Measurements from ENCODE around the gene MAMSTR. TPM values are rescaled to one million over a fixed set of nuclear protein-coding genes. Genes with fewer than 3 reads are reported as not detected.

The MAMSTR gene
- total and polyA plus RNA-seq, 9 of the 15 experiments (the other 6 are each of a cell fraction or from before 2014, with no cell fraction given): 0.08 to 1.00 (median 0.40) TPM; not detected in 1

GRCh38 chr19:48678201-48678600, 41.3 kb downstream of the MAMSTR start (continued):
- TF ChIP-seq CHD7 (IDR thresholded peaks at IDR 0.05; ENCODE audit: low read depth, low read length): no peak
- no peak for TF ChIP-seq PHF20 (IDR thresholded peaks at IDR 0.05; ENCODE audit: partially characterized antibody)
- no peak for TF ChIP-seq SNAPC5 (CRISPR knock-in tag; IDR thresholded peaks at IDR 0.05)
- TF ChIP-seq IFI16 (CRISPR knock-in tag; IDR thresholded peaks at IDR 0.05): no peak
- no peak for TF ChIP-seq ZNF311 (CRISPR knock-in tag; IDR thresholded peaks at IDR 0.05)
- TF ChIP-seq MYC (IDR thresholded peaks at IDR 0.05; ENCODE audit: low read depth, low read length): 0 out of 2 replicates have a peak, but pooled peaks have one; percentile 35
- TF ChIP-seq MYC (CRISPR knock-in tag; IDR thresholded peaks at IDR 0.05; ENCODE audit: borderline replicate concordance, low read depth): no peak
- no peak for TF ChIP-seq DLX4 (CRISPR knock-in tag; IDR thresholded peaks at IDR 0.05)
- no peak for TF ChIP-seq SMAD1 (IDR thresholded peaks at IDR 0.05; ENCODE audit: low read depth, low read length, partially characterized antibody)
- no peak for TF ChIP-seq TAF9B (IDR thresholded peaks at IDR 0.05; ENCODE audit: partially characterized antibody)
- no peak for TF ChIP-seq MED1 (CRISPR knock-in tag; IDR thresholded peaks at IDR 0.05; ENCODE audit: borderline replicate concordance)
- no peak for TF ChIP-seq ZNF41 (CRISPR knock-in tag; conservative IDR thresholded peaks at IDR 0.05)
- TF ChIP-seq ZBTB8A (IDR thresholded peaks at IDR 0.05; ENCODE audit: partially characterized antibody): no peak
- no peak for TF ChIP-seq HDAC3 (IDR thresholded peaks at IDR 0.05; ENCODE audit: borderline replicate concordance, partially characterized antibody)
- TF ChIP-seq JUND (IDR thresholded peaks at IDR 0.05; ENCODE audit: borderline replicate concordance, low read depth, low read length): 0 out of 2 replicates have a peak, but pooled peaks have one; percentile 18
- TF ChIP-seq JUND (tag; IDR thresholded peaks at IDR 0.05; ENCODE audit: borderline replicate concordance, low read depth, low read length): no peak; the same call in 2 of the 3 replicates

Data from K562 (cell line).